NCI-H748 treated with DMSO at 0.1 percent for 48 hours (cell line): ENCODE results near the gene UBALD2.
"Not testable (repeated sequence)": the region's sequence is repeated elsewhere in the genome, so short reads cannot be mapped to it uniquely, and the experiment has no call there.

ENCODE experiments used
- DNase-seq: peaks from one replicate; lab custom pipeline; 2025; lab: John Stamatoyannopoulos, UW

UBALD2 gene

DNA sequence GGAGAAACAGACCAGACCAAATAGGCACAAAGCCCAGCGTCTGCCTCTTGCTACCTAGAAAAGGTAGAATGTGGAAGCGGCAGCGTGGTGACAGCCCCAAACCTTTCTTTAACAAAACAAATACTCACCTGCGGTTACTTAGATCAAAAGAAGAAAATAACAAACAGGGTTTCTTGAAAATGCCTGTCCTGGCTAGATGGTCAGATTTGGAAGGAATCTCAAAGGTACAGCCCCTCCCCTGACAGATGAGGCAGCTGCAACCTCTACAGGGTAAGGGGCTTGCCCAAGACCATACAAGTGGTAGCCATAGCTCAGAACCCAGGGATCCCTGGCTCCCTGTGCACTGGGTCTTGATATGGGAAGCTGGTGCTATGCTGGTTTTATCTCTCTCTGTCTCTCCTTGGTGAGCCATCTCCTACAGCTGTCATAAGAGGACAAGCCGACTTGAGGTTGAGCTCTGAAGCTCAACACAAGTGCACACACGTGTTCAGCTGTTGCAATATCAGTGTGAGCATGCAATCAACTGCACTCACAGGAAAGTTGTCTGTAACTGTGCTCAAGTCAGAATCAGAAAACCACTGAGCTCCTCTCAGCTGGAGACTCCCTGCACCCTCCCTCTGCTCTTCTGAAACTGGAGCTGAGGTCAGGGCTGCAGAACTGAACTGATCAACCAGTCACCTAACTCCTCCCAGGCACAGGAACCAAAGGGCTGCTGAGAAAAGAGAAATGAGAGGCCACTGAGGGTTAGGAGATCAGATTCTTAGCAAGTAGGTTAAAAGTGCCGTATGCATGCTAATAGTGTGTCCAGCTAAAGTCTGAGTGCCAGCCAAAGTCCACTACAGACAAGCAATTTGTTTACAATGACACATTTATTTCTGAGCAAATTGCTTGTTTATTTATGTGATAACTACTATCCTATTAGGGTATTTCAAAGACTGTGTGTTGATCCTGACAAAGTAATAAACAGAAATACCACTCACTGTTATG is 18.8 kb upstream of the UBALD2 start:
- DNase-seq = no peak

DNA sequence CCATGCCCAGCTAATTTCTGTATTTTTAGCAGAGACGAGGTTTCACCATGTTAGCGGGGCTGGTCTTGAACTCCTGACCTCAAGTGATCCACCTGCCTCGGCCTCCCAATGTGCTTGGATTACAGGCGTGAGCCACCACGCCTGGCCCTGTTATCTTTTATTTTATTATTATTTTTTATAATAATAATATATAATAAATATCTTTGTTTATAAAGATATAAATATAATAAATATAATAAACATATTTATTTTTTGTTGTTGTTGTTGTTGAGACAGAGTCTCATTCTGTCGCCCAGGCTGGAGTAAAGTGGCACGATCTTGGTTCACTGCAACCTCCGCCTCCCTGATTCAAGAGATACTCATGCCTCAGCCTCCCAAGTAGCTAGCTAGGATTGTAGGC is 17.8 kb upstream of the UBALD2 start:
- no peak for DNase-seq

DNA sequence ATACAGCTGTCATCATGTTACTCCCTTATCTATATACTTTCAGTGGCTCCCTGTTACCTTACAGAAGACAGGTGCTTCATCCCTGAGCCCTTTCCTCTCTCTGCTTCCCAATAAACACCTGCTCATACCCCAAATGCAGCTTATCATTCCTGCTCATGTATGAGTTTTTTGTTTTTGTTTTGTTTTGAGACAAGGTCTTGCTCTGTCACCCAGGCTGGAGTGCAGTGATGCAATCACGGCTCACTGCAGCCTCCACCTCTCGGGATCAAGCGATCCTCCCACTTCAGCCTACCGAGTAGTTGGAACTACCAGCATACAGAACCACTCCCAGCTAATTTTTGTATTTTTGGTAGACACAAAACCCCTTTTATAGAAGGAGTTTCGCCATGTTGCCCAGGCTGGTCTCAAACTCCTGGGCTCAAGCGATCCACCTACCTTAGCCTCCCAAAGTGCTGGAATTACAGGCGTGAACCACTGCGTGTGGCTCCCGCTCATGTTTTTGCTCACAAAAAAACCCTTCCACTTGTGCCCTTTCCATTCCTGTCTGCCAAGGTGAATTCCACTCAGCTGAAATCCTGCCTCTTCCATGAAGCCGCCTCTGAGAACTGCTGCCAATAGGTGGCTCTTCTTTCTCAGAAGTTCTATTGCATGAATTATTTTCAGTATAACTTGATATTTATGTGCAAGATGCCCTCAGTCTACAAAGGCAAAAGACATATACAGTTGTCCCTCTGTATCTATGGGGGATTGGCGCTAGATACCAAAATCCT is 16.9 kb upstream of the UBALD2 start:
- DNase-seq = no peak

DNA sequence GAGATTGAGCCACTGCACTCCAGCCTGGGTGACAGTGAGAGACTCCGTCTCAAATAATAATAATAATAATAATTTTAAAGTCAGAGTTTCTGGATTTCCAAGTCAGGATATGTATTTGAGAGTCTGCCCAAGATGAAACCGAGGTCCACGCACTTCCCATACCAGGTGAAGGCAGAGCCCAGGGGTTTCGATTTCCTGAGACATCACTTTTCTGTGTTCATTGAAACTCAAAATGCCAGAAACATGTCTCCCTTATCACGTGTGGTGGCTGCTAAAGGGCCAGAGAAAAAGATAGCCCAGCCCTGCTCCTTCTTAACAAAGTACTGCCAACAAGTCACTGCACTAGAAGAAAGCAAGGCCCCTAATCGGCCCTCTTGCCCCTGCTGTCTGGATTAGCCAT is 15.0 kb upstream of the UBALD2 start:
- DNase-seq = no peak

DNA sequence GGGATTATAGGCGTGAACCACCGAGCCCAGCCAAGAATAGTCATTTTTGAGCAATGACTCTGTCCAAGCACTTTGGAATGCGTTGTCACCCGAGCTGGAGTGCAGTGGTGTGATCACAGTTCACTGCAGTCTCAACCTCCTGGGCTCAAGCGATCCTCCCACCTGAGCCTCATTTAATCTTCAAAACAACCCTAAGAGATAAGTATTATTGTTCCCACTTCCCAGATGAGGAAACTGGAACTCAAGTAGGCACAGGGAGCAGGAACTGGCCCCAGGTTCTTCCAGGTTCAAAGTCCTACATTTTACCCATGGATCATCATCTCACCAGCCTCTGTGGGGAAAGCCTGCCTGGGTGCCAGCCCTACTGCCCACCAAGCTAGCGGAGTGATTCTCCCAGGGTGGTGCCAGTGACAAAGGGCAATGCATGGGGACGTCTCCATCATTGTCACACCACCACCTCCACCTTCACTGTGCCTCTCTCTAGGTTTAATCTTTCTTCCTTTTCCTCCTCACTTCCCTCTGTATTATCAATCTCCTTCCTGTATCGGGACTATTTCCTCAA is 13.6 kb upstream of the UBALD2 start:
- DNase-seq = no peak

DNA sequence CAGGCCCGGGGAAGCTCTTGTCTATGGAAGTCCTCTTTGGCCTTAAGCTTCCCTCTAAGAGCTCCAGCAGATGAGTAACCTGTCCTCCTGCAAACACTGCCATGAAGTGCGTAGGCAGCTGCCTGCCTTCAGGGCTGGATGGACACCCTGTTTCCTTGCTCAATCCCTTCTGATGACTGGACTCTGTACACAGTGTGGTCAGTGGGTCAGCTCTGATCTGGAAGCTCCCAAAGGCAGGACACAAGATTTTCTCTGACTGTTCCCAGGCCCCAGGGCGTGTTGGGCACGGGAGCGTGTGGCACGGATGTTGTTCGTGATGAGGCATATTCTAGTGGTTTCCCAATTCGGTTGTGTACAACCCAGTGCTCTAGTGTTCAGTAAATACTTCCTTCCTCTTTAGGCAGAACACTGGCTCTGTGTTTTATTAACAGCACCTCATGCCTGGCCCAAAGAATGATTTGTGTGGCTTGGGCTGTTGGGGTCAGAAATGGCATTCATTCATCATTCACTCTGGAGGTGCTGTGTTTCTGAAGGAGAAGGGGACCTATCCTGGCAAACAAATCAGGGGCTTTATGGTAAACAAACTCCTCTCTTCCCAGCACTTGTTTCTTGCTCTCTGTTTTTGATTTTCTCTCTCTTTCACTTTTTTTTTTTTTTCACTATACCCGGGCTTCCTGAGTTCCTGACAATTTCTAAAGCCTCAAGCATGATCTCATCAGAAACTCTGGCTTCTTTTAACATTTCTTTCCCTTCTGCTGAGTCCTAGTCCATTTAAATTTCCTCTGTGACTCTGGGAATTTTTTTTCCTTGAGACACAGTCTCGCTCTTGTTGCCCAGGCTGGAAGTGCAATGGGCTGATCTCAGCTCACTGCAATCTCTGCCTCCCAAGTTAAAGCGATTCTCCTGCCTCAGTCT is 12.9 kb upstream of the UBALD2 start:
- no peak for DNase-seq

DNA sequence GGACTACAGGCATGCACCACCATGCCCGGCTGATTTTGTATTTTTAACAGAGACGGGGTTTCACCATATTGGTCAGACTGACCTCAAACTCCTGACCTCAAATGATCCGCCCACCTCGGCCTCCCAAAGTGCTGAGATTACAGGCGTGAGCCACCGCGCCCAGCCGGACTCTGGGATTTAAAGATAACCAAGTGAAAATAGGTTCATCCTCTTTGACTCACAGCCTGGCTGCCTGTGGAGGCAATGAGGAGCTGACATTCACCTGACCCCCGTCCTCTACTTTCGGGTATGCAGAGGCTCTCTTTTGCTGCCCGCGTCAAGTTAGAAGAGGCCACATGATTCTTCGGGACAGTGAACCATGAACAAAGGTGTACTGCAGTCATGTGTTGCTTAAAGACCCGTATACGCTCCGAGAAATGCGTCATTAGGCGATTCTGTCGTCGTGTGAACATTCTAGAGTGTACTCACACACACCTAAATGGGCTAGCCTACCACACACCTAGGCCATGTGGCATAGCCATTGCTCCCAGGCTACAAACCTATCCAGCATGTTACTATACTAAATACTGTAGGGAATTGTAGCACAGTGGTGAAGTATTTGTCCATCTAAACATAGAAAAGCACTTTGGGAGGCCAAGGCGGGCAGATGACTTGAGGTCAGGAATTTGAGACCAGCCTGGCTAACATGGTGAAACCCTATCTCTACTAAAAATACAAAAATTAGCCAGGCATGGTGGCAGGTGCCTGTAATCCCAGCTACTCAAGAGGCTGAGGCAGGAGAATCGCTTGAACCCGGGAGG is 12.0 kb upstream of the UBALD2 start:
- not testable (repeated sequence) for DNase-seq

DNA sequence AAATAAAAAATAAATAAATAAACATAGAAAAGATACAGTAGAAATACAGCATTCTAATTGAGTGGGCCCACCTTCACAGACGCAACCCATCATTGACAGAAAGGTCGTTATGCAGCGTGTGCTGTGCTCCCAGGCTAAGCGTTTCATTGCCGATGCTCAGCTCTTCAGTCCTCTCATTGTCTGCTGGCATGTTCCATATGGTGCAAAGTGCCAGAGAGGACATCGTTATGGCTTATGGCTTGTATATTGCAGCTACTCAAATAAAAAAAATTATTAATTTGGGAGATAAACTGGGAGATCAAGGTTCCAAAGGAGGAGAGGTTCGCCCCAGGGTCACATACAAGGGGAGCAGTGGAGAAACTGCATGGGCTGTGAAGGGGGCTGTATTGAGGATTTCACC is 11.3 kb upstream of the UBALD2 start:
- no peak for DNase-seq

DNA sequence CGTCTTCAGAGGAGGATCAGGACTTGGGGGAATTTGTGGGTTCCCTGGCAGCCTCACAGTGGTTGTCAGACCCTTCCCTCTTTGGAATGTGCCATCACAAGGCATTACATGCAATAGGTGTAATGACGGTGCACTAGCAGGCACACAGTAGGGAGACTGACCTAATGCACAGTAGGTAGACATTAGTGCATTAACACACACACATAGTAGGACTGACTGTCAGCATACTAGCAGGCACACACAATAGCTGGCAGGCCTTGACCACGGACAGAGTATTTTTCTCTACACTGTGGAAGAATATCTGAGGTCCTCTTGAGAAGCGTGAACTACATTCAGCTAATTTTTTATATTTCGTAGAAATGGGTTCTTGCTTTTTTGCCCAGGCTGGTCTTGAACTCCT is 10.9 kb upstream of the UBALD2 start:
- DNase-seq = no peak

DNA sequence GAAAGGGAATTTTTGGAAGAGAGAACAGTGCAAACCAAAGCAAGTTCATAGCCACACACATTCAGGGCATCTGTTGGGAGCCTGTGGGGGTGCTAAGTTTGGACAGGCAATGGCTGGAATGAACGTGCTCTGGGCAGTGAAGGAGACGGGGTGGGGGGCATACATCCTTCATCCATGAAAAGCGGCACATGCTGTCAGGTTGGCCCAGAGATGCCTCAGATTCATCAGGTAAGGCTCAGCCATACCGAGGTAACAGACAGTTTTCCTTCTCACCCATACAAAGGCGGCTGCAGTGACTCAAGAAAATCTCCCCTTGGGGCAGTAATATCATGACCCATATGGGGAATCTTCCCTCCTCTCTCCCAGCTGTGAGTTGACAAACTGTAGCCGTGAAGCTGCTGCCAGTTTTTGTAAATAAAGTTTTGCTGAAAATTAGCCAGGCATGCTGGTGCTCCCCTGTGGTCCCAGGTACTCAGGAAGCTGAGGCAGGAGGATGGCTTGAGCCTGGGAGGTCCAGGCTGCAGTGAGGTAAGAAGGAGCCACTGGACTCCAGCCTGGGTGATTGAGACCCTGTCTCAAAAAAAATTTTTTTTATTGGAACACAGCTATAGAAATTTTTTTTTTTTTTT is 9.2 kb upstream of the UBALD2 start:
- DNase-seq = no peak

DNA sequence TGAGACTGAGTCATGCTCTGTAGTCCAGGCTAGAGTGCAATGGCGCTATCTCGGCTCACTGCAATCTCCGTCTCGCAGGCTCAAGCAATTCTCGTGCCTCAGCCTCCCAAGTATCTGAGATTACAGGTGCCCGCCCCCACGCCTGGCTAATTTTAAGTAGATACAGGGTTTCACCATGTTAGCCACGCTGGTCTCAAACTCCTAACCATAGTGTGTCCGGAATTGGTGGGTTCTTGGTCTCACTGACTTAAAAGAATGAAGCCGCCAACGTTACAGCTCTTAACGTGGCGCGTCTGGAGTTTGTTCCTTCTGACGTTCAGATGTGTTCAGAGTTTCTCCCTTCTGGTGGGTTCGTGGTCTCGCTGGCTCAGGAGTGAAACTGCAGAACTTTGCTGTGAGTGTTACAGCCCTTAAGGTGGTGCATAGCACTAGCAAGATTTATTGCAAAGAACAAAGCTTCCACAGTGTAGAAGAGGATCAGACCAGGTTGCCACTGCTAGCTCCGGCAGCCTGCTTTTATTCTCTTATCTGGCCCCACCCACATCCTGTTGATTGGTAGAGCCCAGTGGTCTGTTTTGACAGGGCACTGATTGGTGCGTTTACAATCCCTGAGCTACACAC is 8.6 kb upstream of the UBALD2 start:
- not testable (repeated sequence) for DNase-seq

DNA sequence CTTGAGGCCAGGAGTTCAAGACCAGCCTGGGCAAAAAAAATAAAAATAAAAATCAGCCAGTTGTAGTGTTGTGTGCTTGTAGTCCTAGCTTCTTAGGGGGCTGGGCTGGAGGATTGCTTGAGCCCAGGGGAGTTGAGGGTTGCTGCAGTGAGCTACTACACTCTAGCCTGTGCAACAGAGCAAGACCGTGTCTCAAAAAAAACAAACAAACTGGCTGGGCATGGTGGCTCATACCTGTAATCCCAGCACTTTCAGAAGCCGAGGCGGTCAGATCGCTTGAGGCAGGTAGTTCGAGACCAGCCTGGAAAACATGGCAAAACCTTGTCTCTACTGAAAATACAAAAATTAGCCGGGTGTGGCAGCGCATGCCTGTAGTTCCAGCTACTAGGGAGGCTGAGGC is 4.9 kb upstream of the UBALD2 start:
- DNase-seq = no peak

DNA sequence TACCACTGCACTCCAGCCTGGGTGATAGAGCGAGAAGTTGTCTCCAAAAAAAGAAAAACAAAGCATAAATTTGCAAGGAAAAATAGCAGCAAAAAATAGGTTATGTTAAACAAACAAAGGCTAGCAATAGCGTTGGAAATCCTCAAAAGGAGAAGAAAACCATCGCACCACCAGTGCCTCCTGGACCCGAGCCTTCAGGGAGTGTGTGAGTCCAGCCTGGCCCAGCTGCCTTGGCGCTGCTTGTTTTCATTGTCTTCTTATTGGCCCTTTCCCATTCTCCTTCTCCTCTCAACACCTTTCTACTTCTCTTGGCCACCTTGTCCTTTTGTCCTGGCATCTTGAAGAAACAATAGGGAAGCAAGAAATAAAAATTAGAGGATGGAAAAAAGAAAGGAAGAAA is 4.5 kb upstream of the UBALD2 start:
- DNase-seq = no peak

DNA sequence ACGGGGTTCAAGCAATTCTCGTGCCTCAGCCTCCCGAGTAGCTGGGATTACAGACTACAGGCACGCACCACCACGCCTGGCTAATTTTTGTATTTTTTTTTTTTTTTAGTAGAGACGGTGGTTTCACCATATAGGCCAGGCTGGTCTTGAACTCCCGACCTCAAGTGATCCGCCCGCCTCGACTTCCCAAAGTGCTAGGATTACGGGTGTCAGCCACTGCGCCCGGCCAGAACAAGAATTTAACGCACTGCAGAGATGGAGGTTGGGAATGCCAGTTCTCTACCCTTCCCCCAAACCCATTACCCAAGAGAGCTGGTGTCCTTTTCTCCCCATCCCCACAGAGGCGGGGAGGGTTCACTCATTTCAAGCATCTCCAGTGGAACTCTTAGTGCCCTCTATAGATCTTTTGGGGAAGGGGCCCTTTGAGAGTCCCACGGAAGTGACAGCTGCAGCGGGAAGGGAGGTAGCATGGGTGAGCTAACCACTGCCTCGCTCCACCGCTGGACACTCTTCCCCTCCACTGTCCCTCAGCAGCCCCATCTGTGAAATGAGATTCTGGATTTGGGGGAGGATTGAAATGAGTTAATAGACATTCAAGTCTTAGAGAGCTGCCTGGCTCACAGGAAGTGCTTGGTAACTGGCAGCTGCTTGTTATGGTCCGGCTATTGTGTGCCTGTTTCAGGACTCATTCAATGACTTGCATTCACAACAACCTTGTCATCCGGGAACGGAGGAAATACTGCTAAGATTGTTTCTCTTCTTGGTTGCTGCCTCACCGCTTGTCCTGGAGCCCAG is 3.5 kb upstream of the UBALD2 start:
- DNase-seq = no peak

DNA sequence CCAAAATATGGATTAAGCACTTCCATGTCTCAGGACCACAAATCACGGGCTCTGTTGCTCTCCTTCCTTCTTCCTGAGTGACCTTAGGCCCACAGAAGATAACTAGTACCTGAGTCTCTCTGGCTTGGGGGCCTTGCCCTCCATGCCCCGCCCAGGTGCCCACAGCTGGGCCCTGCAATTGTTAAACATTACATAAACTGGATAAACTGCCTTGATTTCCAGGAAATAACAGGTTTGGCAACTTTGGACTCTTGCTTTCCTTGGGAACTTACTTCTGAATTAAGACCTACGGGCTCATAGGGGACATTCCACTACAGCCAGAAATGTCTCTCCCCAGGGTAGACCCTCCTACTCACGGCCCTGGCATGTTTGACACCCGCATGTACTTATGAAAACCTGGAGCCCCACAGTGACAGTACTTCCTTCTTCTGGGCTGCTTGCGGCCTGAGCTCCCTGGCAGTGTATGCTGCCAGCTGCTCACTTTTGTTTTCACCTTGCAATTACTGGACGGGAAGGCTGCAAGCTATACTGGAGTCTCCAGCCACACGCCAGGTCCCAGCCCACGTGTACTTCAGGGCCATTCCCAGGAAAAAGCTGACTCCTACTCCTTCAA is 2.3 kb upstream of the UBALD2 start:
- no peak for DNase-seq

DNA sequence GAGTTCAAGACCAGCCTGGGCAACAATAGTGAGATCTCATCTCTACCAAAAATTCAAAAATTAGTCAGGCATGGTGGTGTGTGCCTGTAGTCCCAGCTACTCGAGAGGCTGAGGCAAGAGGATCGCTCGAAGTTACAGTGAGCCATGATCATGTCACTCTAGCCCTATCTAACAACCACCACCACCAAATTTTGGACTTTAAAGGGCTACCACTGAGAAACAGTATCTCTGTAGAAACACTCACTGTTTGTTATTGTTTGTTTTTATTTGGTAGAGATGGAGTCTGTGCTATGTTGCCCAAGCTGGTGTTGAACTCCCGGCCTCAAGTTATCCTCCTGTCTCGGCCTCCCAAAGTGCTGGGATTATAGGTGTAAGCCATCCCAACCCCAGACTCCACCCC is 1.3 kb upstream of the UBALD2 start:
- DNase-seq = no peak

DNA sequence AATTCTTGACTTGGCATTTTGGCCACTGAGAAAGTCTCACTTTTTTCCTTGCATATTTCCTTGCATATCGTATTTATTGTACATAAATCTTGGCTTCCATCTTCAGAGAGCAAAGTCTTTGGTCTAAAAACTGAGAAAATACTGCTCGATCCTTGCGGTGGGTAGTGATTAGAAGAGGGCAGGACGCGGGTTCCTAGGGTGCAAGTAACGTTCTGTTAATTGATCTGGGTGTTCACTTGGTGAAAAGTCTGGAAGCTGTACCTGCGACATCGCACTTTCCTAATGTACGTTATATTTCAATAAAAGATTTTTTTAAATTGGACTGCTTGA is 758 bp upstream of the UBALD2 start:
- DNase-seq = no peak

DNA sequence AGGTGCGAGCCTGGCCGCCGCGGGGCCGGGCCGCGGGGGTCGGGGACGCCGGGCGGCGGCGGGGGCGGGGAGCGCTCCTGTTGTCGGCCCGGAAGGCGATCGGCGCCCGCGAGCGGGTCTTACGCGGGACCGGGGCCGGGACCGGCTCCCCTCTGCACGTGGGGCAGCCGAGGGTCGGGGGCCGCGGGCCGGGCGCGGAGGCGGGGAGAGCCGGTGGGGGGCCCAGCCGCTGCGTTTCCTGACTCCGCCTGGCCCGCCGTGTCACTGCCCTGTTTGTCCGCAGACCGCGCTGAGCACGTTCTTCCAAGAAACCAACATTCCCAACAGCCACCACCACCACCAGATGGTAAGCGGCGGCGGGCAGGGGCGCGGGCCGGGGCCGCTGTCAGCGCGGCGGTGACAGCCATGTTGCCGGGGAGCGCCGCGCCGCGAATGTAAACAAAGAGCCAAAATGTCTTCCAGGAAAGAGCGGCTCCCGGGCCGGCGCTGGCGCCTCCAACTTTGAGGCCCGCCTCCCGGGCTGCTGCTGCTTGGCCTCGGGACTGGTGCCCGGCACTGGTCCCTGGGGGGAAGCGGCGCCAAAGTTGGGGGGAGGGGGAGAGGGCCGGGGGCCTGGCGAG is 586 bp downstream of the UBALD2 start:
- DNase-seq = no peak
